Progenitor cell of endocrine pancreas (in vitro differentiated cells): ENCODE data around the gene MINAR1. TPM values are rescaled to one million over a fixed set of nuclear protein-coding genes. Genes with fewer than 3 reads are reported as not detected.
"Not testable (repeated sequence)": the region's sequence is repeated elsewhere in the genome, so short reads cannot be mapped to it uniquely, and the experiment has no call there.

ENCODE experiments used
- DNase-seq: peaks from one replicate; pipeline ENCODE4 v3.0.0; 2021; ENCODE audit warnings: low spot score; ENCODE audit not compliant: unreplicated experiment
- H3K27ac Mint-ChIP-seq: 2 replicates; pipeline ENCODE4 v1.8.0; 2021; ENCODE audit warnings: mild to moderate bottlenecking, moderate library complexity, mixed read lengths
- H3K27me3 Mint-ChIP-seq: 2 replicates; pipeline ENCODE4 v1.8.0; 2021; ENCODE audit warnings: mixed read lengths
- H3K36me3 Mint-ChIP-seq: 2 replicates; pipeline ENCODE4 v1.8.0; 2022; ENCODE audit warnings: mixed read lengths; ENCODE audit not compliant: insufficient read depth
- H3K4me1 Mint-ChIP-seq: 2 replicates; pipeline ENCODE4 v1.8.0; 2021; ENCODE audit warnings: low read depth, mixed read lengths
- H3K4me3 Mint-ChIP-seq: 2 replicates; pipeline ENCODE4 v1.8.0; 2021; ENCODE audit warnings: low read depth, mild to moderate bottlenecking, moderate library complexity, mixed read lengths
- H3K9me3 Mint-ChIP-seq: 2 replicates; pipeline ENCODE4 v1.8.0; 2021; ENCODE audit warnings: low read depth, mixed read lengths
- CTCF ChIP-seq: fragments of 200-600 bp; sonication (generic); IDR thresholded peaks from one replicate; pipeline ENCODE4 v1.5.0; 2021; ENCODE audit warnings: antibody characterized with exemption, mild to moderate bottlenecking; ENCODE audit not compliant: unreplicated experiment
- total RNA-seq: library from RNA; stranded (reverse); gene quantifications from 2 replicates; pipeline ENCODE4 v1.2.1, GENCODE V29; 2021

Gene MINAR1
- total RNA-seq, 1 donor from 2014 or later, result 1.8 TPM

- TF ChIP-seq CTCF, result no peak
- H3K4me3 Mint-ChIP-seq, result no peak overlapping the region
- H3K9me3 Mint-ChIP-seq, result no peaks in the 10 kb centered on the region
- H3K27me3 Mint-ChIP-seq, result peaks cover 20% of the 10 kb centered on the region
- H3K36me3 Mint-ChIP-seq, result no peaks in the 10 kb centered on the region
- H3K27ac Mint-ChIP-seq, result no peak overlapping the region
- no peak for DNase-seq
- peaks cover 1% of the 10 kb centered on the region for H3K4me1 Mint-ChIP-seq
These were observed 15.3 kb upstream of the MINAR1 start for GRCh38 chr15:79416876-79417275.

GRCh38 chr15:79418693-79419279 is 13.3 kb upstream of the MINAR1 start:
- Mint-ChIP-seq H3K9me3 (no peaks in the 10 kb centered on the region), H3K36me3 (no peaks in the 10 kb centered on the region), H3K27me3 (peaks cover 20% of the 10 kb centered on the region), H3K27ac (no peak overlapping the region), H3K4me3 (no peak overlapping the region), H3K4me1 (peaks cover 1% of the 10 kb centered on the region)
- DNase-seq, result no peak
- no peak for TF ChIP-seq CTCF

GRCh38 chr15:79425591-79426295 is 6.4 kb upstream of the MINAR1 start:
- Mint-ChIP-seq H3K36me3 (no peaks in the 10 kb centered on the region), H3K27me3 (peaks cover 38% of the 10 kb centered on the region), H3K4me3 (no peak overlapping the region), H3K4me1 (no peaks in the 10 kb centered on the region), H3K27ac (no peak overlapping the region), H3K9me3 (no peaks in the 10 kb centered on the region)
- no peak for DNase-seq
- TF ChIP-seq CTCF, result no peak

- not testable (repeated sequence) for H3K4me1 Mint-ChIP-seq, H3K27ac Mint-ChIP-seq, H3K9me3 Mint-ChIP-seq, H3K4me3 Mint-ChIP-seq, H3K36me3 Mint-ChIP-seq, DNase-seq
- H3K27me3 Mint-ChIP-seq, result peaks cover 46% of the 10 kb centered on the region
These were observed 5.2 kb upstream of the MINAR1 start for GRCh38 chr15:79426899-79427298.

GRCh38 chr15:79427781-79428598 is 4.1 kb upstream of the MINAR1 start:
- H3K4me1 Mint-ChIP-seq, result peaks cover 9% of the 10 kb centered on the region
- TF ChIP-seq CTCF, result no peak
- no peaks in the 10 kb centered on the region for H3K36me3 Mint-ChIP-seq
- H3K27ac Mint-ChIP-seq, result no peak overlapping the region
- H3K9me3 Mint-ChIP-seq, result no peaks in the 10 kb centered on the region
- no peak overlapping the region for H3K4me3 Mint-ChIP-seq
- no peak for DNase-seq
- H3K27me3 Mint-ChIP-seq, result peaks cover 54% of the 10 kb centered on the region
